PC-3 (cell line): Measurements from ENCODE around the gene CDC27. TPM values are rescaled to one million over a fixed set of nuclear protein-coding genes. Genes with fewer than 3 reads are reported as not detected.

Source experiments
- ATAC-seq: fragments of 200-7000 bp; cut with Tn5 transposase; 2 replicates; pipeline ENCODE4 v1.9.1; 2020; ENCODE audit warnings: mild to moderate bottlenecking, moderate library complexity
- BruUV-seq: library from RNA; stranded (reverse); fragments of 400-500 nt; replicated peaks from 2 replicates; lab custom pipeline; 2021; lab: Mats Ljungman, UMichigan
- CTCF ChIA-PET: fragments of 300-600 bp; sonication (Branson Sonifier 250); formaldehyde crosslinking; loops from one replicate; lab custom pipeline; 2022; ENCODE audit warnings: antibody characterized with exemption; lab: Charles Lee
- POLR2A ChIA-PET: fragments of 300-600 bp; sonication (Branson Sonifier 250); formaldehyde crosslinking; loops from one replicate; lab custom pipeline; 2022; ENCODE audit warnings: antibody characterized with exemption; ENCODE audit not compliant: unreplicated experiment; lab: Charles Lee
- DNase-seq: peaks from one replicate; pipeline ENCODE4 v3.0.0-alpha.2; 2015
- H2AFZ ChIP-seq: fragments of 300-600 bp; sonication (generic); 2 replicates; pipeline ENCODE4 v1.6.0; 2016; ENCODE audit warnings: antibody characterized with exemption, low read length
- H3F3A ChIP-seq: fragments of 300-600 bp; sonication (generic); one replicate; pipeline ENCODE4 v1.6.0; 2017; ENCODE audit warnings: antibody characterized with exemption, low read length, control low read depth, mild to moderate bottlenecking; ENCODE audit not compliant: unreplicated experiment
- H3K27ac ChIP-seq: fragments of 300-600 bp; sonication (generic); 2 replicates; pipeline ENCODE4 v1.5.1; 2016; ENCODE audit warnings: mild to moderate bottlenecking, low read length
- H3K27me3 ChIP-seq: fragments of 300-600 bp; sonication (generic); 2 replicates; pipeline ENCODE4 v1.6.1; 2016; ENCODE audit warnings: low read length, mixed read lengths
- H3K36me3 ChIP-seq: fragments of 300-600 bp; sonication (generic); 2 replicates; pipeline ENCODE4 v1.6.1; 2016; ENCODE audit warnings: low read depth, mixed run types, low read length, mixed read lengths
- H3K4me1 ChIP-seq: fragments of 300-600 bp; sonication (generic); 2 replicates; pipeline ENCODE4 v1.5.1; 2016; ENCODE audit warnings: low read length; ENCODE audit not compliant: insufficient read depth
- H3K4me2 ChIP-seq: fragments of 300-600 bp; sonication (generic); 2 replicates; pipeline ENCODE4 v1.6.0; 2016; ENCODE audit warnings: low read length
- H3K4me3 ChIP-seq: fragments of 300-600 bp; sonication (generic); 2 replicates; pipeline ENCODE4 v1.5.1; 2016; ENCODE audit warnings: mild to moderate bottlenecking, low read length, mixed read lengths
- H3K79me2 ChIP-seq: fragments of 300-600 bp; sonication (generic); 2 replicates; pipeline ENCODE4 v1.6.1; 2017; ENCODE audit warnings: low read length, mixed read lengths
- H3K9ac ChIP-seq: fragments of 300-600 bp; sonication (generic); 2 replicates; pipeline ENCODE4 v1.6.0; 2016; ENCODE audit warnings: mild to moderate bottlenecking, low read length
- H3K9me2 ChIP-seq: fragments of 300-600 bp; sonication (generic); replicated peaks from 2 replicates; pipeline ENCODE4 v1.6.1; 2016; ENCODE audit warnings: mixed run types, low read length, mixed read lengths
- H3K9me3 ChIP-seq: fragments of 300-600 bp; sonication (generic); 2 replicates; pipeline ENCODE4 v1.6.1; 2016; ENCODE audit warnings: low read length, mixed read lengths
- H4K20me1 ChIP-seq: fragments of 300-600 bp; sonication (generic); 2 replicates; pipeline ENCODE4 v1.6.1; 2016; ENCODE audit warnings: low read length, mixed read lengths
- EZH2 ChIP-seq: fragments of 300-600 bp; sonication (generic); IDR thresholded peaks from one replicate; pipeline ENCODE4 v1.6.1; 2017; ENCODE audit warnings: antibody characterized with exemption, mild to moderate bottlenecking, low read length; ENCODE audit not compliant: unreplicated experiment
- EZH2phosphoT487 ChIP-seq: fragments of 300-600 bp; sonication (generic); IDR thresholded peaks from 2 replicates; pipeline ENCODE4 v1.6.1; 2018; ENCODE audit warnings: mild to moderate bottlenecking, antibody characterized with exemption, low read length, borderline replicate concordance
- intact Hi-C: fragments of 100-400 bp; cut with micrococcal nuclease; formaldehyde crosslinking; loops from 2 replicates; pipeline ENCODE4 v1.9.0; 2023
- total RNA-seq: library from RNA; depleted of rRNA; stranded (reverse); fragments of >200 nt; gene quantifications from 2 replicates; pipeline ENCODE4 v1.2.3, GENCODE V29; 2014
- TF ChIP-seq, protein P1 (sequence below): fragments of 300-600 bp; sonication (generic); conservative IDR thresholded peaks from 2 replicates; pipeline ENCODE4 v1.5.1; 2017; ENCODE audit warnings: antibody characterized with exemption, low read depth, mild to moderate bottlenecking, low read length

CDC27 gene
- total RNA-seq, 1 experiment from 2014 or later = 167 TPM

DNA sequence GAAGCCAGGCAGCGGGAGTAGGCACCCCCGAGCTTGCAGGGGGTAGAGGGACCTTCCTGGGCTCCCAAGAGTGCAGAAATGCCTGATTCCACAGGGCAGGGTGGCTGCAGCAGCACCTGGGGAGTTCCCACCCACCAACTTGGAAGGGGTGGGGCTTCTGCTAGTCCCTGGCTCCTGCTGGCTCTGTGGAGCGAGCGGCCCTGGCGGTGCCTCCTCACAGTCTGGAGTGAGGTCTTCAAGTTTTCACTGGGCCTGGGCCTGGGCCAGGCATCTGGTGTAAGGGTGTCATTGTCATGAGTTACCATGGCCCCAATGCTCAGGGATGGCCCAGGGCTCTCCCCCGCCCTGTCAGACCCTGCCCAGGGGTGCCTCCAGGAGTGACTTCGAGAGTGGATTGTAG lies 48.7 kb upstream of the CDC27 start:
- CTCF ChIA-PET = no interaction called here
- H3K4me3 ChIP-seq = no peak overlapping the region
- no peaks in the 10 kb centered on the region for H3K9me3 ChIP-seq
- no peaks in the 10 kb centered on the region for H4K20me1 ChIP-seq
- H3K27ac ChIP-seq = no peak overlapping the region
- H3F3A ChIP-seq = no peaks in the 10 kb centered on the region
- H3K79me2 ChIP-seq = no peaks in the 10 kb centered on the region
- H3K36me3 ChIP-seq = no peaks in the 10 kb centered on the region
- H3K4me2 ChIP-seq = no peak overlapping the region
- H2AFZ ChIP-seq = no peak overlapping the region
- no peak overlapping the region for H3K9ac ChIP-seq
- DNase-seq = no peak
- TF ChIP-seq, protein P1, sequence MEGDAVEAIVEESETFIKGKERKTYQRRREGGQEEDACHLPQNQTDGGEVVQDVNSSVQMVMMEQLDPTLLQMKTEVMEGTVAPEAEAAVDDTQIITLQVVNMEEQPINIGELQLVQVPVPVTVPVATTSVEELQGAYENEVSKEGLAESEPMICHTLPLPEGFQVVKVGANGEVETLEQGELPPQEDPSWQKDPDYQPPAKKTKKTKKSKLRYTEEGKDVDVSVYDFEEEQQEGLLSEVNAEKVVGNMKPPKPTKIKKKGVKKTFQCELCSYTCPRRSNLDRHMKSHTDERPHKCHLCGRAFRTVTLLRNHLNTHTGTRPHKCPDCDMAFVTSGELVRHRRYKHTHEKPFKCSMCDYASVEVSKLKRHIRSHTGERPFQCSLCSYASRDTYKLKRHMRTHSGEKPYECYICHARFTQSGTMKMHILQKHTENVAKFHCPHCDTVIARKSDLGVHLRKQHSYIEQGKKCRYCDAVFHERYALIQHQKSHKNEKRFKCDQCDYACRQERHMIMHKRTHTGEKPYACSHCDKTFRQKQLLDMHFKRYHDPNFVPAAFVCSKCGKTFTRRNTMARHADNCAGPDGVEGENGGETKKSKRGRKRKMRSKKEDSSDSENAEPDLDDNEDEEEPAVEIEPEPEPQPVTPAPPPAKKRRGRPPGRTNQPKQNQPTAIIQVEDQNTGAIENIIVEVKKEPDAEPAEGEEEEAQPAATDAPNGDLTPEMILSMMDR = no peak
- TF ChIP-seq EZH2 = no peak
- TF ChIP-seq EZH2phosphoT487 = no peak
- no TSS peak for BruUV-seq
- POLR2A ChIA-PET = no interaction called here
- ATAC-seq = no peak
- H3K27me3 ChIP-seq = no peaks in the 10 kb centered on the region
- no peaks in the 10 kb centered on the region for H3K9me2 ChIP-seq
- H3K4me1 ChIP-seq = peaks cover 21% of the 10 kb centered on the region
- intact Hi-C loops = no loop called here

DNA sequence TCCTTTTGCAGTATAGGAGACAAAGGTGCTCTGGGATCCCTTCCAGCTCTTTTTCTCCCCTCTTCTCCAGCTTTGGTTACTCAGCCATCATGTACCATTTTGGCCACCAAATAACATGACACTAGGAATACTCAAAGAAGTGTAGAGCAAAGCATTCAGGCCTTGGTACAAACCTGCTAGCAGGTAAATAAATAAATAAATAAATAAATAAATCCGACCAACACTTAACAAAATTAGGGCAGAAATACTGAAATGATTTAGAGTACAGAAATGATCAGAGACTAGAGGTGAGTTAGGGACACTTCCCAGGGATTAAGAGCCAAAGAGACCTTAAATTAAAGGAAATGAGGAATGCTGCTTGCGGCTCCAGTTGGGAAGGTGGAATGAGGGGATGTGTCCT lies 46.8 kb upstream of the CDC27 start:
- Histone ChIP-seq H3K9me3 (no peaks in the 10 kb centered on the region), H4K20me1 (no peaks in the 10 kb centered on the region), H3K36me3 (no peaks in the 10 kb centered on the region), H3K9me2 (no peaks in the 10 kb centered on the region), H2AFZ (no peak overlapping the region), H3K4me3 (no peak overlapping the region), H3K4me2 (no peak overlapping the region), H3F3A (no peaks in the 10 kb centered on the region), H3K79me2 (no peaks in the 10 kb centered on the region), H3K4me1 (peaks cover 19% of the 10 kb centered on the region), H3K27me3 (no peaks in the 10 kb centered on the region), H3K9ac (no peak overlapping the region), H3K27ac (no peak overlapping the region)
- ChIA-PET POLR2A (no interaction called here), CTCF (no interaction called here)
- TF ChIP-seq, protein P1 = no peak
- TF ChIP-seq EZH2phosphoT487 (no peak), EZH2 (no peak)
- ATAC-seq (no peak), DNase-seq (no peak)
- intact Hi-C loops = no loop called here
- BruUV-seq = no TSS peak

DNA sequence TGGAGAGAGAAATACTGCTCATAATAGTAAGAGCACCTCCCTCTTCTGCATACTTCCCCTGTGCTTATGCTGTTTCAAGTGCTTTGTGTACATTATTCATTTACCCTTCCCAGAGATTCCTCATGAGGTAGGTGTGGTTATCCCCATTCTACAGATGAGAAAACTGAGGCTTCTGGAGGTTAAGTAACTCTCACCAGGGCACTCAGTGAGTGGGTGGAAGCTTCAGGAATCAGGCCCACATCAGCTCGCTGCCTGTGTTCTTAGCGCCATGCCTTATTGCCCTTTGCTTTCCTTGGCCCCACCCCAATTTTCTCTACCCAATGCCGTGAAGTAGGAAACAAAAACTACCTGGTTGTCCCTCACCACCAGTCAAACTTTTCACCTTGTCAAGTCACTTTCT lies 46.4 kb upstream of the CDC27 start:
- Histone ChIP-seq H3K27ac (no peak overlapping the region), H3K9ac (no peak overlapping the region), H3K27me3 (no peaks in the 10 kb centered on the region), H4K20me1 (no peaks in the 10 kb centered on the region), H3K4me1 (peaks cover 15% of the 10 kb centered on the region), H3K79me2 (no peaks in the 10 kb centered on the region), H3K4me3 (no peak overlapping the region), H3K9me3 (no peaks in the 10 kb centered on the region), H3F3A (no peaks in the 10 kb centered on the region), H2AFZ (no peak overlapping the region), H3K4me2 (no peak overlapping the region), H3K36me3 (no peaks in the 10 kb centered on the region), H3K9me2 (no peaks in the 10 kb centered on the region)
- no peak for ATAC-seq
- CTCF ChIA-PET = no interaction called here
- POLR2A ChIA-PET = no interaction called here
- intact Hi-C loops = no loop called here
- DNase-seq = no peak
- TF ChIP-seq EZH2 = no peak
- TF ChIP-seq, protein P1 = no peak
- no peak for TF ChIP-seq EZH2phosphoT487
- BruUV-seq = no TSS peak
